K562 (cell line): ENCODE results near the gene PINK1. TPM values are rescaled to one million over a fixed set of nuclear protein-coding genes. Genes with fewer than 3 reads are reported as not detected.

Source experiments
- ATAC-seq: fragments of 200-7000 bp; cut with Tn5 transposase; 3 replicates; pipeline ENCODE4 v1.9.1; 2020; ENCODE audit warnings: moderate library complexity
- BruUV-seq: library from RNA; stranded (reverse); fragments of 400-500 nt; replicated peaks from 2 replicates; lab custom pipeline; 2021; lab: Mats Ljungman, UMichigan
- CTCF ChIA-PET: fragments of 300-600 bp; formaldehyde crosslinking; extraction: SDS; loops from one replicate; lab custom pipeline; 2021; ENCODE audit warnings: low intra/inter-chr PET ratio; lab: Yijun Ruan, JAX
- POLR2A ChIA-PET: fragments of 300-600, 350-650 bp; sonication (Branson Sonifier 250); formaldehyde crosslinking; extraction: SDS; loops from one replicate; lab custom pipeline; 2021; ENCODE audit warnings: antibody characterized with exemption, inconsistent platforms; lab: Yijun Ruan, JAX
- DNase-seq, 4 experiments: peaks; one replicate each; pipeline versions ENCODE4 v3.0.0 to v3.0.0-alpha.2; 2011 to 2018; ENCODE audit warnings: low spot score in 3 of 4, mixed read lengths in 3 of 4; ENCODE audit errors: extremely low read depth in 1 of 4
- FAIRE-seq: peaks from 2 replicates; lab custom pipeline; 2011; peaks lifted over from hg19 to GRCh38; lab: Jason Lieb, UNC
- H2AFZ ChIP-seq: 2 replicates; pipeline ENCODE4 v1.6.0; 2011; ENCODE audit warnings: low read depth, low read length, control low read depth, inconsistent platforms
- H3K27ac ChIP-seq: fragments of 200-600 bp; 3 replicates; pipeline ENCODE4 v1.8.0; 2011; ENCODE audit warnings: low read depth, mild to moderate bottlenecking, control low read depth, inconsistent platforms, low read length, moderate library complexity, mixed read lengths; ENCODE audit errors: extremely low read depth
- H3K27me3 ChIP-seq, 2 experiments: fragments of 300-600 bp in 1 of 2; 2 replicates in 1 of 2; 3 replicates in 1 of 2; pipeline versions ENCODE4 v1.6.0 to v1.8.0; 2011; ENCODE audit warnings: inconsistent platforms in 2 of 2, low read length in 2 of 2, mild to moderate bottlenecking in 1 of 2, mixed read lengths in 1 of 2, moderate library complexity in 1 of 2; ENCODE audit not compliant: control insufficient read depth in 2 of 2, insufficient read depth in 2 of 2
- H3K36me3 ChIP-seq: fragments of 300-600 bp; 3 replicates; pipeline ENCODE4 v1.8.0; 2011; ENCODE audit warnings: mild to moderate bottlenecking, low read length, inconsistent platforms; ENCODE audit not compliant: control insufficient read depth, insufficient read depth
- H3K4me1 ChIP-seq, 2 experiments: fragments of 200-600 bp in 1 of 2; replicated peaks in 1 of 2; 2 replicates in 1 of 2; 3 replicates in 1 of 2; pipeline versions ENCODE4 v1.5.1 to v1.8.0; 2011; ENCODE audit warnings: inconsistent platforms in 2 of 2, low read length in 2 of 2, mild to moderate bottlenecking in 1 of 2, mixed read lengths in 1 of 2, moderate library complexity in 1 of 2; ENCODE audit not compliant: control insufficient read depth in 2 of 2, insufficient read depth in 2 of 2
- H3K4me2 ChIP-seq: 2 replicates; pipeline ENCODE4 v1.6.1; 2011; ENCODE audit warnings: low read length, control low read depth, inconsistent platforms, mixed read lengths; ENCODE audit not compliant: insufficient read depth
- H3K4me3 ChIP-seq: fragments of 200-600 bp; sonication (generic), shearing (Covaris generic); 2 replicates; pipeline ENCODE4 v1.5.1; 2016; ENCODE audit warnings: control low read depth, inconsistent platforms
- H3K79me2 ChIP-seq: fragments of 200-600 bp; 3 replicates; pipeline ENCODE4 v1.8.0; 2011; ENCODE audit warnings: low read length, inconsistent platforms; ENCODE audit not compliant: control insufficient read depth, insufficient read depth
- H3K9ac ChIP-seq, 2 experiments: 2 replicates each; pipeline versions ENCODE4 v1.6.0 to v1.6.1; 2011; ENCODE audit warnings: low read depth in 2 of 2, low read length in 2 of 2, control low read depth in 1 of 2, inconsistent platforms in 1 of 2, mild to moderate bottlenecking in 1 of 2, mixed read lengths in 1 of 2; ENCODE audit not compliant: insufficient read depth in 1 of 2
- H3K9me1 ChIP-seq: one replicate; pipeline ENCODE4 v1.6.0; 2011; ENCODE audit warnings: inconsistent platforms, mild to moderate bottlenecking, low read length, moderate library complexity; ENCODE audit not compliant: control insufficient read depth, insufficient read depth
- H3K9me3 ChIP-seq: replicated peaks from 2 replicates; pipeline ENCODE4 v1.5.1; 2011; ENCODE audit warnings: low read depth, low read length, inconsistent platforms; ENCODE audit not compliant: control insufficient read depth, insufficient read depth
- H4K20me1 ChIP-seq: replicated peaks from 2 replicates; pipeline ENCODE4 v1.6.1; 2011; ENCODE audit warnings: low read length, inconsistent platforms, mixed read lengths; ENCODE audit not compliant: control insufficient read depth, insufficient read depth
- CBX3 ChIP-seq, 2 experiments: IDR thresholded peaks; 1 replicate in 1 of 2; 2 replicates in 1 of 2; pipeline ENCODE4 v1.6.1; 2012; ENCODE audit warnings: inconsistent platforms in 2 of 2, low read length in 2 of 2, borderline replicate concordance in 1 of 2, control low read depth in 1 of 2
- CXXC5 ChIP-seq: fragments of 250-450 bp; sonication (Bioruptor Pico); IDR thresholded peaks from 2 replicates; pipeline ENCODE4 v1.8.0; 2022; ENCODE audit warnings: inconsistent platforms, mild to moderate bottlenecking, moderate library complexity
- EHMT2 ChIP-seq: fragments of 450-650 bp; IDR thresholded peaks from 2 replicates; pipeline ENCODE4 v1.6.1; 2018; ENCODE audit warnings: antibody characterized with exemption
- ELK3 ChIP-seq: fragments of 450-650 bp; formaldehyde crosslinking; IDR thresholded peaks from 2 replicates; pipeline ENCODE4 v1.4.0; 2020; ENCODE audit warnings: mild to moderate bottlenecking
- ESRRA ChIP-seq: fragments of 450-650 bp; IDR thresholded peaks from 2 replicates; pipeline ENCODE4 v1.6.1; 2014; ENCODE audit warnings: low read depth, mild to moderate bottlenecking, moderate library complexity, borderline replicate concordance
- HDAC6 ChIP-seq: IDR thresholded peaks from 2 replicates; pipeline ENCODE4 v1.6.1; 2012; ENCODE audit warnings: low read depth, mild to moderate bottlenecking, control low read depth, inconsistent platforms, low read length, moderate library complexity
- NFRKB ChIP-seq: fragments of 450-650 bp; IDR thresholded peaks from 2 replicates; pipeline ENCODE4 v1.6.1; 2016; ENCODE audit warnings: low read depth
- NR2C1 ChIP-seq, 2 experiments: fragments of 450-650 bp; IDR thresholded peaks; 2 replicates each; pipeline ENCODE4 v1.6.1; 2017; ENCODE audit warnings: mild to moderate bottlenecking in 2 of 2, antibody characterized with exemption in 1 of 2, inconsistent platforms in 1 of 2, missing compliant biosample characterization in 1 of 2, missing genetic modification characterization in 1 of 2
- NR2C2 ChIP-seq, 2 experiments: fragments of 200-800 bp in 1 of 2; sonication (Bioruptor generic) in 1 of 2; sonication (generic) in 1 of 2; formaldehyde crosslinking in 1 of 2; IDR thresholded peaks; 2 replicates each; pipeline versions ENCODE4 v1.6.1 to v1.8.0; 2016 to 2022; ENCODE audit warnings: mild to moderate bottlenecking in 1 of 2, missing compliant biosample characterization in 1 of 2, missing genetic modification characterization in 1 of 2, missing genetic modification reagents in 1 of 2
- RAD51 ChIP-seq: fragments of 450-650 bp; IDR thresholded peaks from 2 replicates; pipeline ENCODE4 v1.7.1; 2016; ENCODE audit warnings: low read depth, mild to moderate bottlenecking, borderline replicate concordance
- USF2 ChIP-seq: sonication (generic); formaldehyde crosslinking; IDR thresholded peaks from 2 replicates; pipeline ENCODE4 v1.5.0; 2020; ENCODE audit warnings: missing genetic modification reagents
- YY1 ChIP-seq, 3 experiments: IDR thresholded peaks; 2 replicates each; pipeline ENCODE4 v1.6.1; 2011; ENCODE audit warnings: low read length in 2 of 3, mild to moderate bottlenecking in 2 of 3, moderate library complexity in 2 of 3, borderline replicate concordance in 1 of 3, control low read depth in 1 of 3, low read depth in 1 of 3; ENCODE audit not compliant: insufficient read depth in 3 of 3, insufficient replicate concordance in 2 of 3, control insufficient read depth in 1 of 3, insufficient read length in 1 of 3; ENCODE audit errors: extremely low read depth in 1 of 3
- ZNF639 ChIP-seq, 2 experiments: fragments of 200-800 bp in 1 of 2; sonication (Bioruptor generic) in 1 of 2; sonication (generic) in 1 of 2; formaldehyde crosslinking in 1 of 2; IDR thresholded peaks in 1 of 2; conservative IDR thresholded peaks in 1 of 2; 2 replicates each; pipeline versions ENCODE4 v1.5.0 to v1.6.1; 2016 to 2020; ENCODE audit warnings: missing compliant biosample characterization in 1 of 2, missing genetic modification characterization in 1 of 2, missing genetic modification reagents in 1 of 2
- WGBS: fragments of 100-300 bp; shearing (Covaris generic); methylation state at CpG from one replicate; pipeline ENCODE4 v1.1.6; 2016; ENCODE audit warnings: low coverage, mixed read lengths; ENCODE audit not compliant: insufficient coverage; ENCODE audit errors: missing lambda C conversion rate; 5-methylcytosine and 5-hydroxymethylcytosine counted together
- in situ Hi-C: fragments of 300-500 bp; cut with MboI; formaldehyde crosslinking; loops from 4 replicates; pipeline ENCODE4 v1.15.0; 2018; ENCODE audit warnings: inconsistent platforms, mixed read lengths
- intact Hi-C: fragments of 100-400 bp; cut with micrococcal nuclease; formaldehyde crosslinking; loops from 2 replicates; pipeline ENCODE4 v1.14.2; 2022
- polyA plus RNA-seq, 8 experiments: library from polyadenylated mRNA; depleted of rRNA in 4 of 8; stranded (reverse) in 5 of 8; unstranded in 3 of 8; fragments of >200 nt; fragmentation: Nextera tagmentation in 2 of 8; fragmentation: Illumina TruSeq in 1 of 8; extraction: Ambion mirVana in 2 of 8; extraction: Trizol in 1 of 8; gene quantifications; 2 replicates each; pipeline versions ENCODE4 v1.2.1 to v1.2.3, GENCODE V29; 2011 to 2014; ENCODE audit warnings: inconsistent platforms in 1 of 8, missing spikeins in 1 of 8
- total RNA-seq, 7 experiments: library from RNA; depleted of rRNA in 6 of 7; stranded (reverse); fragments of >200 nt in 6 of 7; fragmentation: Illumina TruSeq in 2 of 7; extraction: Trizol in 2 of 7; gene quantifications; 2 replicates each; pipeline versions ENCODE4 v1.2.1 to v1.2.3, GENCODE V29; 2011 to 2021; ENCODE audit warnings: low replicate concordance in 1 of 7
- TF ChIP-seq, protein P1 (sequence below): sonication (generic); formaldehyde crosslinking; IDR thresholded peaks from 2 replicates; pipeline ENCODE4 v1.9.0; 2022; ENCODE audit warnings: mild to moderate bottlenecking, missing genetic modification reagents

PINK1 gene
- total and polyA plus RNA-seq, 9 of the 15 experiments (the other 6 are each of a cell fraction or from before 2014, with no cell fraction given), result 1.5 to 11.3 (median 6.8) TPM

GRCh38 chr1:20601129-20601825, 32.0 kb upstream of the PINK1 start:
- no peak for FAIRE-seq
- Histone ChIP-seq H3K27me3 (peaks cover under 1 to 7% of the 10 kb centered on the region in 2 experiments; a peak in 3 of 5 replicates), H3K4me3 (no peak overlapping the region), H3K4me1 (no peaks in the 10 kb centered on the region), H3K36me3 (no peaks in the 10 kb centered on the region), H3K4me2 (no peak overlapping the region), H2AFZ (peak overlapping the region; percentile 58), H3K79me2 (no peaks in the 10 kb centered on the region), H4K20me1 (no peaks in the 10 kb centered on the region), H3K27ac (no peak overlapping the region), H3K9me3 (no peaks in the 10 kb centered on the region), H3K9me1 (no peaks in the 10 kb centered on the region), H3K9ac (no peak overlapping the region)
- DNase-seq, result peak; percentile 42 to 70 (median 55)
- ChIA-PET POLR2A (interaction anchor here (1.1 kb wide), 1 partner anchor 8 kb away, joined by 4 read pairs; no protein-coding TSS in a partner anchor), CTCF (no interaction called here)
- 21% methylated on average over 5 of the region's 5 CpGs for WGBS
- in situ Hi-C loops, result no loop called here
- ATAC-seq, result peak; percentile 55; the same call in 2 of the 3 replicates
- BruUV-seq, result no TSS peak
- intact Hi-C loops, result no loop called here
- TF ChIP-seq ZNF639 (CRISPR knock-in tag; conservative IDR thresholded peaks at IDR 0.05 in 1 of 2, IDR thresholded peaks at IDR 0.05 in 1 of 2) (0 out of 4 replicates have a peak, but pooled peaks of 1 of the 2 experiments have one; percentile 23), NFRKB (0 out of 2 replicates have a peak, but pooled peaks have one; percentile 70), RAD51 (peak; percentile 55; the same call in 1 of the 2 replicates), CBX3 (IDR thresholded peaks at IDR 0.05; ENCODE audit: borderline replicate concordance in 1 of 2, low read length in 2 of 2) (peak in 1 of 2 experiments; percentile 46; a peak in 1 of 3 replicates), NR2C2 (CRISPR knock-in tag; IDR thresholded peaks at IDR 0.05) (no peak), NR2C2 (tag; IDR thresholded peaks at IDR 0.05) (peak; percentile 29; the same call in 1 of the 2 replicates), ELK3 (no peak), USF2 (CRISPR knock-in tag) (peak; percentile 66), ESRRA (peak; percentile 88), NR2C1 (IDR thresholded peaks at IDR 0.05) (no peak), NR2C1 (tag; IDR thresholded peaks at IDR 0.05) (peak; percentile 66; the same call in 1 of the 2 replicates), HDAC6 (no peak), EHMT2 (peak; percentile 67; the same call in 1 of the 2 replicates), CXXC5 (0 out of 2 replicates have a peak, but pooled peaks have one; percentile 17), YY1 (IDR thresholded peaks at IDR 0.05; ENCODE audit: borderline replicate concordance in 1 of 3, control insufficient read depth in 1 of 3, extremely low read depth in 1 of 3, insufficient read depth in 3 of 3, insufficient read length in 1 of 3, insufficient replicate concordance in 2 of 3, low read depth in 1 of 3, low read length in 2 of 3) (peak in 1 of 3 experiments; percentile 77)
- TF ChIP-seq, protein P1, sequence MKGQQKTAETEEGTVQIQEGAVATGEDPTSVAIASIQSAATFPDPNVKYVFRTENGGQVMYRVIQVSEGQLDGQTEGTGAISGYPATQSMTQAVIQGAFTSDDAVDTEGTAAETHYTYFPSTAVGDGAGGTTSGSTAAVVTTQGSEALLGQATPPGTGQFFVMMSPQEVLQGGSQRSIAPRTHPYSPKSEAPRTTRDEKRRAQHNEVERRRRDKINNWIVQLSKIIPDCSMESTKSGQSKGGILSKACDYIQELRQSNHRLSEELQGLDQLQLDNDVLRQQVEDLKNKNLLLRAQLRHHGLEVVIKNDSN, result peak; percentile 67
